ENCODE results near the gene MIER3. TPM values are rescaled to one million over a fixed set of nuclear protein-coding genes. Genes with fewer than 3 reads are reported as not detected.
A peak's percentile ranks its signal among the peaks of the same experiment; 100 is the strongest.

The MIER3 gene
- total and polyA plus RNA-seq, 8 donors = 3.9 to 30.8 (median 8.9) TPM

DNA sequence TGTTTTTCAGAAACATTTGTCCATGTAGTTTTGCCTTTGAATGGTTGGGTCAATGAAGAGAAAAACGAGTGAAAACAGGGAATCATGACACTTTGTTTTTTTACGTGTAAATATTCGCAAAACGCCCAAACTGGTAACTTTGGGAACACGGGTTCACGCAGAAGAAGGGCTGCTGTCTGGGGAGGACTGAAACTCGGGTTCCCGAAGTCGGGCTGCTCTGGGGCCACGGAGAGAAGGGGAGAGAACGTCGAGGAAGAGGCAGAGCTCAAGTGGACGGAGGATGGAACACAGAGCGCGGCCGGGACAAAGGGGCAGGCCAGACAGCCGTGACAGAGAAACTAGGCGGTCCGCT lies 43.0 kb downstream of the MIER3 start:
- peak overlapping the region; percentile 51 to 72 (median 61) for H3K4me3 ChIP-seq
- TF ChIP-seq EP300 (IDR thresholded peaks at IDR 0.05) = no peak
- TF ChIP-seq, protein P1, sequence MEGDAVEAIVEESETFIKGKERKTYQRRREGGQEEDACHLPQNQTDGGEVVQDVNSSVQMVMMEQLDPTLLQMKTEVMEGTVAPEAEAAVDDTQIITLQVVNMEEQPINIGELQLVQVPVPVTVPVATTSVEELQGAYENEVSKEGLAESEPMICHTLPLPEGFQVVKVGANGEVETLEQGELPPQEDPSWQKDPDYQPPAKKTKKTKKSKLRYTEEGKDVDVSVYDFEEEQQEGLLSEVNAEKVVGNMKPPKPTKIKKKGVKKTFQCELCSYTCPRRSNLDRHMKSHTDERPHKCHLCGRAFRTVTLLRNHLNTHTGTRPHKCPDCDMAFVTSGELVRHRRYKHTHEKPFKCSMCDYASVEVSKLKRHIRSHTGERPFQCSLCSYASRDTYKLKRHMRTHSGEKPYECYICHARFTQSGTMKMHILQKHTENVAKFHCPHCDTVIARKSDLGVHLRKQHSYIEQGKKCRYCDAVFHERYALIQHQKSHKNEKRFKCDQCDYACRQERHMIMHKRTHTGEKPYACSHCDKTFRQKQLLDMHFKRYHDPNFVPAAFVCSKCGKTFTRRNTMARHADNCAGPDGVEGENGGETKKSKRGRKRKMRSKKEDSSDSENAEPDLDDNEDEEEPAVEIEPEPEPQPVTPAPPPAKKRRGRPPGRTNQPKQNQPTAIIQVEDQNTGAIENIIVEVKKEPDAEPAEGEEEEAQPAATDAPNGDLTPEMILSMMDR (IDR thresholded peaks at IDR 0.05) = no peak
- no peak for TF ChIP-seq POLR2A (IDR thresholded peaks at IDR 0.05)
- TF ChIP-seq POLR2AphosphoS5 (IDR thresholded peaks at IDR 0.05) = no peak
- no peaks in the 10 kb centered on the region for H3K36me3 ChIP-seq
- peaks cover 0 to 17% (median 9%) of the 10 kb centered on the region in 4 donors for H3K4me1 ChIP-seq
- H3K27me3 ChIP-seq = no peaks in the 10 kb centered on the region
- no peak for DNase-seq
- intact Hi-C loops (cut with DNase I; ENCODE audit: low total_unique reads) = loop anchor here (10.0 kb wide), 2 partner anchors 46 to 306 kb away; partner anchors contain the start of gene MIER3
- peak overlapping the region; percentile 90 to 97 (median 93) for H3K27ac ChIP-seq
- 0 to 3% (median 2%) methylated on average over 18 to 19 of the region's 19 CpGs for WGBS, 5 donors
- H3K9me3 ChIP-seq = no peaks in the 10 kb centered on the region

DNA sequence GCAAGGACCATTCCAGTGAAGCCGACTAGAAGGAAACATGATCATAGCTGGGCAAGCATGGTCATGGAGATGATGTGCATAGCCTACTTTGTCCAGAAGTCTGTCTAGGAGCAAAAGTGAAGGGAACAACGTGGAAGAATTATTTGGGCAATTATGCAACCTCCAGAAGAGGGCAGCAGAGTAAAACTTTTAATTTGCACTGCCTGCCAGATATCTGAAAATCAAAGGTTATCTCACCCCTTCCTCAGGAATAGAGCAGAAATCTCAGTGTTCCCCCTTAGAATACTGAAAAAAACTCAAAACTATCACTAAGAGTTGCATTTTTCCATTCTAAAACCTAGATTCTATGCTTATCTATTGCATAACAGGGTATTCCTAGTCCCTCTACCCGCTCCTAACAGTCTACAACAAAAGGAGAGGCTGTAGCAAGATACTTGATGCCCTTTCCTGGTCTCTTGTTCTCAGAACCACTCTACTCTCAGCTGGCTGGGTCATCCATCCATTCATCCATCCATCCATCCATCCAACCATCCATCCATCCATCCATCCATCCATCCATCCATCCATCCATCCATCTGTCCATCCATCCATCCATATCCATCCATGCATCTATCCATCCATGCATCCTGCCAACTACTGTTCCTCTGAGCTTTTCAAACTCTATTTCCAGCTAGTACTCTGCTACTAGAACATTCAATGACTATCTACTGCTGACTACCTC lies 50.9 kb downstream of the MIER3 start:
- intact Hi-C loops (cut with DNase I; ENCODE audit: low total_unique reads) = loop anchor here (10.0 kb wide), 2 partner anchors 54 to 314 kb away; partner anchors contain the start of gene MIER3
- Histone ChIP-seq H3K27me3 (no peaks in the 10 kb centered on the region), H3K27ac (no peak overlapping the region), H3K36me3 (peaks cover 0 to 7% (median 0%) of the 10 kb centered on the region in 4 donors), H3K4me3 (no peak overlapping the region), H3K4me1 (peaks cover 0 to 6% (median 0%) of the 10 kb centered on the region in 4 donors), H3K9me3 (no peaks in the 10 kb centered on the region)
- TF ChIP-seq POLR2A (IDR thresholded peaks at IDR 0.05) (no peak), POLR2AphosphoS5 (IDR thresholded peaks at IDR 0.05) (no peak)
- TF ChIP-seq, protein P1 (IDR thresholded peaks at IDR 0.05) = peak in 5 of 7 experiments; percentile 46 to 71 (median 67)
- 31 to 37% (median 35%) methylated on average over 3 of the region's 3 CpGs for WGBS, 5 donors
- DNase-seq = peak in 1 of 2 donors; percentile 69

DNA sequence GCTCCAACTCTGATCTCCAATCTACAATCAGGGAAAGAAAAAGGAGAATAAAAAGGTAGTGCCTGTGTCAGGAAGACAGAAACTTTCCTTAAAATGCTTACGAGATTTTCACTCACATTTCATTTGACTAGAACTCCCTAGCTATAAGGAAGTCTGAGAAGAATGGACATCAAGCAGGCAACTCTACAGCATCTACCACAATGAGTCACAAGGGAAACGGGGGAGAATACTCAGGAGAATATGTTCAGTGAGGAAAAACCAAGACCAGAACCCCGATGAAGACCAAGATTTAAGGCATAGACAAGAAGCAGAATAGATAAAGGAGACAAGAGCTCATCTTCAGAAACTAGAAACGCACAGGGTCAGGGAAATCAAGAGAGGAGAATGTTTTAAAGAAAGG lies 51.5 kb downstream of the MIER3 start:
- Histone ChIP-seq H3K36me3 (peaks cover 0 to 10% (median 0%) of the 10 kb centered on the region in 4 donors), H3K9me3 (no peaks in the 10 kb centered on the region), H3K27ac (no peak overlapping the region), H3K27me3 (no peaks in the 10 kb centered on the region), H3K4me1 (peaks cover 0 to 6% (median 0%) of the 10 kb centered on the region in 4 donors), H3K4me3 (no peak overlapping the region)
- 42 to 59% (median 53%) methylated on average over 4 of the region's 4 CpGs for WGBS, 5 donors
- DNase-seq = no peak
- intact Hi-C loops (cut with DNase I; ENCODE audit: low total_unique reads) = loop anchor here (10.0 kb wide), 2 partner anchors 54 to 314 kb away; partner anchors contain the start of gene MIER3
- TF ChIP-seq EP300 (IDR thresholded peaks at IDR 0.05) (no peak), POLR2A (IDR thresholded peaks at IDR 0.05) (no peak)
- TF ChIP-seq, protein P1 (IDR thresholded peaks at IDR 0.05) = no peak

DNA sequence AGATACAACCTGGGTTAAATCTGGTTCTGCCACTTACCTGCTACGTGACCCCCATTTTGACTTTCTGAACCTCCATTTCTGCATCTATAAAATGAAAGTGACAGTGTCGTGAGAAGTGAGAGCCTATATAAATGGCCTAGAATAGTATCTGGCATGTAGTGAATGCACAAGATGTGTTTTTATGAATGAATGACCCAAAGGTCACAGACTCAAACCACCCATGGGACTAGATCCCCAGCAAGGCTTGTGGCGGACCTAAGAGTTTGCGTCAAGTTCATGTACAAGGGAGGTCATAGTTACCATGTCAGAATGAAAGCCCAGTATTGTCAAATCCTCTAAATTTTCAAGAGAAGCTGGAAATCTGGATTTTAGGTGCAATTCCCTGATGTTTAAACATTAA lies 53.7 kb downstream of the MIER3 start:
- 73 to 91% (median 84%) methylated on average over 4 of the region's 4 CpGs for WGBS, 5 donors
- Histone ChIP-seq H3K36me3 (peaks cover 7 to 31% (median 17%) of the 10 kb centered on the region in 4 donors), H3K4me1 (peaks cover 0 to 6% (median 0%) of the 10 kb centered on the region in 4 donors), H3K27ac (no peak overlapping the region), H3K27me3 (no peaks in the 10 kb centered on the region), H3K9me3 (no peaks in the 10 kb centered on the region), H3K4me3 (no peak overlapping the region)
- TF ChIP-seq, protein P1 (IDR thresholded peaks at IDR 0.05) = no peak
- TF ChIP-seq EP300 (IDR thresholded peaks at IDR 0.05) = no peak
- no peak for TF ChIP-seq POLR2AphosphoS5 (IDR thresholded peaks at IDR 0.05)
- TF ChIP-seq POLR2A (IDR thresholded peaks at IDR 0.05) = no peak
- intact Hi-C loops (cut with DNase I; ENCODE audit: low total_unique reads) = no loop called here
- DNase-seq = no peak
